Measurements from ENCODE around the gene UBE2V1.
"Not testable (repeated sequence)": the region's sequence is repeated elsewhere in the genome, so short reads cannot be mapped to it uniquely, and the experiment has no call there.

Gene UBE2V1

GRCh38 chr20:50102551-50102950, 10.4 kb downstream of the UBE2V1 start:
- H3K9me3 ChIP-seq; in situ Hi-C loops (cut with MboI; ENCODE audit: low sequenced_read_pairs); H3K36me3 ChIP-seq (replicated peaks); H3K4me3 ChIP-seq; H3K27me3 ChIP-seq (ENCODE audit: low read depth); DNase-seq (ENCODE audit: low spot score in 2 of 2): not testable (repeated sequence)
- peaks cover 19% of the 10 kb centered on the region for H3K4me1 ChIP-seq

- in situ Hi-C loops (cut with MboI; ENCODE audit: low sequenced_read_pairs), result no loop called here
- no peaks in the 10 kb centered on the region for H3K9me3 ChIP-seq
- no peak for DNase-seq (ENCODE audit: low spot score in 2 of 2)
- H3K4me1 ChIP-seq, result peaks cover 19% of the 10 kb centered on the region
- H3K36me3 ChIP-seq (replicated peaks), result peaks cover 8% of the 10 kb centered on the region
- no peaks in the 10 kb centered on the region for H3K27me3 ChIP-seq (ENCODE audit: low read depth)
- H3K4me3 ChIP-seq, result no peak overlapping the region
These were observed 11.1 kb downstream of the UBE2V1 start for GRCh38 chr20:50101887-50102286.

GRCh38 chr20:50101281-50101680, 11.7 kb downstream of the UBE2V1 start:
- Histone ChIP-seq H3K27me3 (ENCODE audit: low read depth) (no peaks in the 10 kb centered on the region), H3K36me3 (replicated peaks) (peaks cover 12% of the 10 kb centered on the region), H3K4me3 (no peak overlapping the region), H3K4me1 (peaks cover 19% of the 10 kb centered on the region), H3K9me3 (no peaks in the 10 kb centered on the region)
- in situ Hi-C loops (cut with MboI; ENCODE audit: low sequenced_read_pairs), result no loop called here
- DNase-seq (ENCODE audit: low spot score in 2 of 2), result no peak

- no peak overlapping the region for H3K4me3 ChIP-seq
- in situ Hi-C loops (cut with MboI; ENCODE audit: low sequenced_read_pairs), result no loop called here
- peaks cover 19% of the 10 kb centered on the region for H3K4me1 ChIP-seq
- H3K9me3 ChIP-seq, result no peaks in the 10 kb centered on the region
- no peak for DNase-seq (ENCODE audit: low spot score in 2 of 2)
- H3K27me3 ChIP-seq (ENCODE audit: low read depth), result no peaks in the 10 kb centered on the region
- peaks cover 19% of the 10 kb centered on the region for H3K36me3 ChIP-seq (replicated peaks)
These were observed 12.4 kb downstream of the UBE2V1 start for GRCh38 chr20:50100552-50100951.

GRCh38 chr20:50099565-50099991, 13.4 kb downstream of the UBE2V1 start:
- peaks cover 29% of the 10 kb centered on the region for H3K36me3 ChIP-seq (replicated peaks)

GRCh38 chr20:50099113-50099512, 13.8 kb downstream of the UBE2V1 start:
- DNase-seq (ENCODE audit: low spot score in 2 of 2), result no peak
- no peaks in the 10 kb centered on the region for H3K27me3 ChIP-seq (ENCODE audit: low read depth)
- peaks cover 19% of the 10 kb centered on the region for H3K4me1 ChIP-seq
- in situ Hi-C loops (cut with MboI; ENCODE audit: low sequenced_read_pairs), result no loop called here
- H3K4me3 ChIP-seq, result no peak overlapping the region
- no peaks in the 10 kb centered on the region for H3K9me3 ChIP-seq
- H3K36me3 ChIP-seq (replicated peaks), result peaks cover 33% of the 10 kb centered on the region

More at GRCh38 chr20:50099565-50099991, 13.4 kb downstream of the UBE2V1 start:
- H3K4me3 ChIP-seq, result no peak overlapping the region
- H3K27me3 ChIP-seq (ENCODE audit: low read depth), result no peaks in the 10 kb centered on the region
- peaks cover 19% of the 10 kb centered on the region for H3K4me1 ChIP-seq
- no peaks in the 10 kb centered on the region for H3K9me3 ChIP-seq
- DNase-seq (ENCODE audit: low spot score in 2 of 2), result no peak
- in situ Hi-C loops (cut with MboI; ENCODE audit: low sequenced_read_pairs), result no loop called here

- in situ Hi-C loops (cut with MboI; ENCODE audit: low sequenced_read_pairs), result no loop called here
- Histone ChIP-seq H3K27me3 (ENCODE audit: low read depth) (no peaks in the 10 kb centered on the region), H3K36me3 (replicated peaks) (peaks cover 37% of the 10 kb centered on the region)
These were observed 14.7 kb downstream of the UBE2V1 start for GRCh38 chr20:50098259-50098658.

GRCh38 chr20:50097843-50098242, 15.1 kb downstream of the UBE2V1 start:
- Histone ChIP-seq H3K36me3 (replicated peaks) (peaks cover 39% of the 10 kb centered on the region), H3K9me3 (no peaks in the 10 kb centered on the region), H3K27me3 (ENCODE audit: low read depth) (no peaks in the 10 kb centered on the region), H3K4me3 (no peak overlapping the region), H3K4me1 (peaks cover 19% of the 10 kb centered on the region)
- in situ Hi-C loops (cut with MboI; ENCODE audit: low sequenced_read_pairs), result no loop called here
- DNase-seq (ENCODE audit: low spot score in 2 of 2), result no peak

More at GRCh38 chr20:50098259-50098658, 14.7 kb downstream of the UBE2V1 start:
- Histone ChIP-seq H3K4me3 (no peak overlapping the region), H3K4me1 (peaks cover 19% of the 10 kb centered on the region), H3K9me3 (no peaks in the 10 kb centered on the region)
- DNase-seq (ENCODE audit: low spot score in 2 of 2), result no peak

- Histone ChIP-seq H3K36me3 (replicated peaks) (peaks cover 40% of the 10 kb centered on the region), H3K4me3 (no peak overlapping the region), H3K9me3 (no peaks in the 10 kb centered on the region), H3K27me3 (ENCODE audit: low read depth) (no peaks in the 10 kb centered on the region), H3K4me1 (peaks cover 19% of the 10 kb centered on the region)
- in situ Hi-C loops (cut with MboI; ENCODE audit: low sequenced_read_pairs), result no loop called here
- no peak for DNase-seq (ENCODE audit: low spot score in 2 of 2)
These were observed 16.7 kb downstream of the UBE2V1 start for GRCh38 chr20:50096237-50096636.

- Histone ChIP-seq H3K36me3 (replicated peaks) (peaks cover 42% of the 10 kb centered on the region), H3K9me3 (no peaks in the 10 kb centered on the region), H3K27me3 (ENCODE audit: low read depth) (no peaks in the 10 kb centered on the region), H3K4me1 (peaks cover 19% of the 10 kb centered on the region), H3K4me3 (no peak overlapping the region)
- in situ Hi-C loops (cut with MboI; ENCODE audit: low sequenced_read_pairs), result no loop called here
- DNase-seq (ENCODE audit: low spot score in 2 of 2), result no peak
These were observed 17.4 kb downstream of the UBE2V1 start for GRCh38 chr20:50095476-50096078.

- H3K36me3 ChIP-seq (replicated peaks), result peaks cover 42% of the 10 kb centered on the region
- in situ Hi-C loops (cut with MboI; ENCODE audit: low sequenced_read_pairs), result no loop called here
These were observed 18.4 kb downstream of the UBE2V1 start for GRCh38 chr20:50094522-50094921.

GRCh38 chr20:50093240-50093639, 19.7 kb downstream of the UBE2V1 start:
- in situ Hi-C loops (cut with MboI; ENCODE audit: low sequenced_read_pairs), result no loop called here
- Histone ChIP-seq H3K27me3 (ENCODE audit: low read depth) (no peaks in the 10 kb centered on the region), H3K4me1 (peaks cover 5% of the 10 kb centered on the region; the same call in 1 of the 2 replicates), H3K36me3 (replicated peaks) (peaks cover 40% of the 10 kb centered on the region), H3K4me3 (no peak overlapping the region), H3K9me3 (no peaks in the 10 kb centered on the region)
- DNase-seq (ENCODE audit: low spot score in 2 of 2), result no peak

More at GRCh38 chr20:50094522-50094921, 18.4 kb downstream of the UBE2V1 start:
- Histone ChIP-seq H3K27me3 (ENCODE audit: low read depth) (no peaks in the 10 kb centered on the region), H3K9me3 (no peaks in the 10 kb centered on the region), H3K4me1 (peaks cover 15% of the 10 kb centered on the region), H3K4me3 (no peak overlapping the region)
- DNase-seq (ENCODE audit: low spot score in 2 of 2), result no peak

GRCh38 chr20:50092436-50092835, 20.5 kb downstream of the UBE2V1 start:
- Histone ChIP-seq H3K9me3 (no peaks in the 10 kb centered on the region), H3K36me3 (replicated peaks) (peaks cover 40% of the 10 kb centered on the region), H3K27me3 (ENCODE audit: low read depth) (no peaks in the 10 kb centered on the region), H3K4me3 (no peak overlapping the region), H3K4me1 (no peaks in the 10 kb centered on the region)
- in situ Hi-C loops (cut with MboI; ENCODE audit: low sequenced_read_pairs), result no loop called here
- no peak for DNase-seq (ENCODE audit: low spot score in 2 of 2)

- H3K27me3 ChIP-seq (ENCODE audit: low read depth), result no peaks in the 10 kb centered on the region
- no peak overlapping the region for H3K4me3 ChIP-seq
- no peak for DNase-seq (ENCODE audit: low spot score in 2 of 2)
- H3K9me3 ChIP-seq, result no peaks in the 10 kb centered on the region
- in situ Hi-C loops (cut with MboI; ENCODE audit: low sequenced_read_pairs), result no loop called here
- H3K4me1 ChIP-seq, result peaks cover 7% of the 10 kb centered on the region
- H3K36me3 ChIP-seq (replicated peaks), result peaks cover 21% of the 10 kb centered on the region
These were observed 23.2 kb downstream of the UBE2V1 start for GRCh38 chr20:50089787-50090177.
